HG02623 (cell line): ENCODE results near the gene TM4SF20.

Experiments used
- ATAC-seq: cut with Tn5 transposase; IDR thresholded peaks from one replicate; pipeline ENCODE4 v1.9.1; 2021; ENCODE audit warnings: moderate library complexity; ENCODE audit not compliant: unreplicated experiment

TM4SF20 gene

DNA sequence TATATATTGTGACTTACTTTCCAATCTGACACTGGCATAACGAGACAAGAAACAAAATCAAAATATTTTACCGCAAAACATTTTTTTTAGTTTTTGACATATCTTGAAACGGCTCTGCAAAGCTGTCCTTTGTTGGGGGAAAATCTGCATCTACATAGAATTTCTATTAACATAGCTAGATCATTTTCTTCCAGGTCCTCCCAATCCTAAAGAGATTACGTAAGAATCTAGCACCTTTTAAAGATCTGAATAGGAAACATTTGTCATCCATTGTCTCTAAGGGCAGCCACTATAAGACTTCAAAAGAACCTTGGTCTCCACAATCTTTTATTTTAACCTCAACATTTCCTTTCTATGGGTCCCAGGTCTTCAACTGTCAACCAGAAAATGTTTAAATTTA is 55.3 kb downstream of the TM4SF20 start:
- ATAC-seq, result no peak

DNA sequence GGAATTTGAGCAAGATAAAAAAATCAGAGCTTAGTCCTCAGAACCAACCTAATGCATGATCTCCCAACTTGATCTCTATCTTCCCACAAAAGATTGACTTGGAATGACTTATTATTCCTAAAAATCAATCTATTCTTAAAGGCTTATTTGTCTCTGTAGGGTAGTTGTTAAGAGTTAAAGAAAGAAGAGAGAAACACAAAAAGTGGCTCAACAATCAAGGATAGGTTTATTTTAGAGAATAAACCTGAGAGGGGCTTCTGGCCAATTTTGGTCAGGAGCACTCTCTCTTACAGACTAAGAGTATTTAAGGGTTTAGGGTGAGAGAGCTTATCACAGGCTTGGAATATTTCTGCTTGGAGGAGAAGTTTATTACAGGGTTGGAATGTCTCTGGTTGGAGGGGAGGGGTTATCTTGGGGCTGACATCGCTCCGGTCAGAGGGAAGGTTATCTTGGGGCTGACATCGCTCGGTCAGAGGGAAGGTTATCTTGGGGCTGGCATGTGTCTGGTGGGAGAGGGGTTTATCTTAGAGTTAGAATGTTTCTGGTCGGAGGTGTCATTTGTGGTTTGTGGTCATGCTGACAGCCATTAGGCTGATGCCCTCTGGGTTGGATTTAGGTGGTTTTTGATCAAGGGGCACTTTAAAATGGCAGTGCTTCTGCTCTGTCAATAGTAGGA is 56.4 kb downstream of the TM4SF20 start:
- no peak for ATAC-seq

DNA sequence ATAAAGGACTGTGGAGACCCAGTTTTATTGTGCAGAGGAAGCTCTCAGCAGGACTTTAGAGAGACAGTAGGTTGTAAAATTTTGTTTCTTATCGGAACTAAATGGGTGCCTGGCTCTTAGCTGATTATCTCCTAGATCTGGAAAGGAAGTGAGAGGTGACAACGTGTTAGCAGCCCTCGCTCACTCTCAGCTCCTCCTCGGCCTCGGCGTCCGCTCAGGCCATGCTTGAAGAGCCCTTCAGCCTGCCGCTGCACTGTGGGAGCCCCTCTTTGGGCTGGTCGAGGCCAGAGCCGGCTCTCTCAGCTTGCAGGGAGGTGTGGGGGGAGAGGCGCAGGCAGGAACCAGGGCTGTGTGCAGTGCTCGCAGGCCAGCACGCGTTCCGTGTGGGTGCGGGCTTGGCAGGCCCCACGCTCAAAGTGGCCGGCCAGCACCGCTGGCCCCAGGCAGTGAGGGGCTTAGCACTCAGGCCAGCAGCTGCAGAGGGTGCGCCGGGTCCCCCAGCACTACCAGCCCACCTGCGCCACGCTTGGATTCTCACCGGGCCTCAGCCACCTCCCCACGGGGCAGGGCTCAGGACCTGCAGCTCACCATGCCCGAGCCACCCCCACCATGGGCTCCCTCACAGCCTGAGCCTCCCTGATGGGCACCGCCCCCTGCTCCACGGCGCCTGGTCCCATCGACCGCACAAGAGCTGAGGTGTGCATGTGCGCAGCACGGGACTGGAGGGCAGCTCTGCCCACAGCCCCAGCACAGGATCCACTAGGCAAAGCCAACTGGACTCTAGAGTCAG is 58.6 kb downstream of the TM4SF20 start:
- ATAC-seq, result no peak

DNA sequence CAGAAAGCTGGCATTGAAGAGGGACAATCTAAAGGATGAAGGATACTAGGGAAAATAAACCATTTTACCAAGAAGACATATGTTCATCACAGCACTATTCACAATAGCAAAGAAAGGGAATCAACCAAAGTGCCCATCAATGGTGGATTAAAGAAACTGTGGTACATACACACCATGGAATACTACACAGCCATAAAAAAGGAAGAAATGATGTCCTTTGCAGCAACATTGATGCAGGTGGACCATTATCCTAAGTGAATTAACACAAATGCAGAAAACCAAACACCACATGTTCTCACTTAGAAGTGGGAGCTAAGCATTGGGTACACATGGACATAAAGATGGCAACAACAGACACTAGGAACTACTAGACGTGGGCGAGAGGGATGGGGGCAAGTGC is 61.3 kb downstream of the TM4SF20 start:
- no peak for ATAC-seq

DNA sequence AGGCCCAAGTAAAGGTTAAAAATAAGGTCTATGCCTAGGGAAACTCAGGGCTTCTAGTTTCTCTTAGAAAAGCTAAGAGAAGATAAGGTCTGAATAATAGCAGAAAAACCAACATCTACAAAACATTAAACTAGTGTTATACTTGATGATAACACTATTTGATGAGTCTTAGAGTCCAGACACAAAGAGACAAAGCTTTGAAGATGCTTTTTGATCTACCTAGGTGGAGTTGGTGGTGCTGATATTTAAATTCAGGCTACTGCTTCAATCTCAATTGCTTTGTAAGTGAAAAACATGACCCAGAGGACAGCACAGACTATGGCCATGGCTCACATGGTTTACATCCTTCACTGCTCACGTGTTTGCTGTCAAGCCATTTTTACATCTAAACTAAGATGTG is 65.8 kb downstream of the TM4SF20 start:
- ATAC-seq, result no peak

DNA sequence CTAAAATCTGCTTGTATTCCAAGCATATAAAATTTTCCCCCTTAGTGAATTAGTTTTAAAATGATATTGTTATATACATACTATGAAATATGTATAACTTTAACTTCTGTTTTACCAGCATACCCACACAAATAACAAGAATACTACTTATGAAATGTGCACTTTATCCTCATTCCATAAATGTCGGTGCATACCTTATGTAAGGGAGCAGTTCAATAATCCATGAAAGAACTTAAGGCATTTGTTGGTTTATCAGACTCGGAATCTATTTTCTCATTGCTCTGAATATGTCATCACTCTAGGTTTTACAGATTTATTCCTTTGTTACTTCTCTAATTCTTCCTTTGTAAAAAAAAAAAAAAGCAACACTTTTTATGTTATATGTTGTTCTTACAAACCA is 66.5 kb downstream of the TM4SF20 start:
- no peak for ATAC-seq
